CD4-positive, alpha-beta T cell treated with Interleukin-17A for 4 hours (primary cell): ENCODE measurements around the gene KCNC3.

Experiments used
- DNase-seq: peaks from one replicate; pipeline ENCODE4 v3.0.0-alpha.2; 2020; ENCODE audit warnings: mixed read lengths

The KCNC3 gene

DNA sequence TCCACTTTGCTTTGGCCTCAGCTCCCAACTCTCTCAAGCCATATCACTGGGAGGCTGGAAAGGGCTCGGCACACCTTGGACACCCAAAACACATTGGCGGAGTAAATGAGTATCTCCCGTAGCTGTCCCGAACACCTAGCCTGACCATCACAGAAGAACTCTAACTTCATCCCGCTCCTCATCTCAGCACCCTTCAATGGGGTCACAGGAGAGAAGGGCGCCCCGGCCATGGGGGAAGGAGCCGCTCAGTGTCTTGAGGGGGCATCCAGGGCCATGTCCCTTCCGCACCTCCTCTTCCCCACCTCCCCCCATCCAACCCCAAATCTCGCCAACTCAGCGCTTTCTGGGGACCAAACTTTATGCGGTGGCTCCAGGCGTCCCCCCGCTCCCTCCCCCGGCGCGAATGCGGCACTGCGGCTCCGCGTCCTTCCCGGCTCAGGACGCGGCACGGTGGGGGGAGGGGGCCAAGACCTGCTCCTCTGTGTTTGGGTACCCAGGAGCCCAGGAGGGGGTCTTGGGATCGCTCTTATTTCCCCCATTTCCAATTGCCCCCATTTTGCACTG is 3.0 kb downstream of the KCNC3 start:
- no peak for DNase-seq

- DNase-seq = peak; percentile 67
Observed at GRCh38 chr19:50325310-50326100, 3.7 kb downstream of the KCNC3 start.

- DNase-seq = no peak
Observed at GRCh38 chr19:50324331-50324730, 4.8 kb downstream of the KCNC3 start.

DNA sequence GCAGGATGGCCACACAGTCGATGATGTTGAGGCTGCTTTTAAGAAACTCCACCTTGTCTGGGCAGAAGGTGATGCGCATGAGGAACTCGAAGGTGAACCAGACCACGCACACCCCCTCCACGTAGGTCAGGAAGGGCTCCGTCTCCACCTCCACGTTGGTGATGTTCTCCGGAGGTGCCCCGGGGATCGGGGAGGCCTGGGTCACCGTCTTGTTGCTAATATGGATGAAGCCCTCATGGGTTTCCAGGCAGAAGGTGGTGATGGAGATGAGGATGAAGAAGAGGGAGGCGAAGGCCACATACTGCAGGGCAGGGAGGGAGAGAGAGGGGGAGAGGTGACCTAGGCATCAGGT is 5.4 kb downstream of the KCNC3 start:
- DNase-seq = no peak

- DNase-seq = no peak
Observed at GRCh38 chr19:50322931-50323781, 6.0 kb downstream of the KCNC3 start.

GRCh38 chr19:50322234-50322633 is 6.9 kb downstream of the KCNC3 start:
- DNase-seq = no peak

DNA sequence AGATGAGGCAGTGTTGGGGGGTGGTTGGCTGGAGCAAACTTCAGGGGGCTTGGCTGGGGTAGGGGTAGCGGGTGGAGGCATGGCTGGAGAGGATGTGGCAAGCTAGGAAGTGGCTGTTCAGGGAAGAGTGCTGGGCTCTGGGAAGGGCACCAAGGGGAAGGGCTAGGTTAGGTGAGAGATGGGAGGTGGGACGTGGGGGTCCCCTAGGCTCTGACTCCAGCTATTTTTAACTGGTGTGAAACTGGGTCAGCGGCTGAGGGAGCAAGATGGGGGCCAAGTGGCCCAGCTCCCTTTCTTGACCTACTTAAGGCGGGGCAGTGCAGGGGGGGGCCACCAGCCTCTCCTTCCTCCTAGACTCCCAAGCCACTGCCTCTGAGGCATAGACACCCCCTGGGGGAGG is 7.3 kb downstream of the KCNC3 start:
- no peak for DNase-seq

GRCh38 chr19:50320596-50320995 is 8.6 kb downstream of the KCNC3 start:
- DNase-seq = no peak

DNA sequence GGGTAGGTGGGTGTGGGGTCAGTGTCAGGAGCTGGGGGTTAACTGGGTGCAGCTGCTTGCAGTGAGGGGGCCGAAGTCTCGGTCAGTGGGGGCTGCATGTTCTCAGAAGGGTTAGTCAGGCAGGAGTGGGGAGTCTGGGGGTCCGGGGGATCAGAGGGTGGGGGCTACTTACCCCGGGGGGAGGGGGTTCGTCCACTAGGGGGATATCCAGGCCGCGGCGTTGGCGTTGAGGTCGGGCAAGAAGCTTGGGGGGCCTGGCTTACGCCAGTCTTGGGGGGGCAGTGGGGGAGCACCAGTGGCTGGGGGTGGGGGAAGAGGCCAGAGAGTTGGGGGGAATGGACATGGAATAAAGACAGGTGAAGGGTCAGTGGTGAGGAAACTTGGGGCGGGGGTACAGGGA is 9.1 kb downstream of the KCNC3 start:
- no peak for DNase-seq

- no peak for DNase-seq
Observed at GRCh38 chr19:50319156-50319555, 10.0 kb downstream of the KCNC3 start.

- no peak for DNase-seq
Observed at GRCh38 chr19:50318438-50318837, 10.7 kb downstream of the KCNC3 start.

DNA sequence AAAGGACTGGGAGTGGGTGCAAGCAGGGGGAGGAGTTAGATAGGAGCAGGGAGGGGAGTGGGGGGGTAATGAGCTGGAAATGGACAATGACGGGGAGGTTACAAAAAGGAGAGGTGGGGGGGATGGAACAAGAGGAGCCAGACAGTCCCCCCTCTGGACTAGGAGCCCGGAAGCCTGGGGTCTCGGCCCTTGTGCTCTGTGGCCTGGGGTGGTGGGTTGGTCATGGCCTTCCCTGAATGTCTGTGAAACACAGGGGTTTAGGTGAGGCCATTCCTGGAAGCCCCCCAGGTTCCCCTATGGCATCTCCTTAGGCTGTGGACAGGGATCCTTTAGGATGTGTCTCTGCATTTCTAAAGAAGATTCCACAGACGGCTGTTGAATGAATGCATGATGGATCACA is 12.1 kb downstream of the KCNC3 start:
- DNase-seq = no peak

DNA sequence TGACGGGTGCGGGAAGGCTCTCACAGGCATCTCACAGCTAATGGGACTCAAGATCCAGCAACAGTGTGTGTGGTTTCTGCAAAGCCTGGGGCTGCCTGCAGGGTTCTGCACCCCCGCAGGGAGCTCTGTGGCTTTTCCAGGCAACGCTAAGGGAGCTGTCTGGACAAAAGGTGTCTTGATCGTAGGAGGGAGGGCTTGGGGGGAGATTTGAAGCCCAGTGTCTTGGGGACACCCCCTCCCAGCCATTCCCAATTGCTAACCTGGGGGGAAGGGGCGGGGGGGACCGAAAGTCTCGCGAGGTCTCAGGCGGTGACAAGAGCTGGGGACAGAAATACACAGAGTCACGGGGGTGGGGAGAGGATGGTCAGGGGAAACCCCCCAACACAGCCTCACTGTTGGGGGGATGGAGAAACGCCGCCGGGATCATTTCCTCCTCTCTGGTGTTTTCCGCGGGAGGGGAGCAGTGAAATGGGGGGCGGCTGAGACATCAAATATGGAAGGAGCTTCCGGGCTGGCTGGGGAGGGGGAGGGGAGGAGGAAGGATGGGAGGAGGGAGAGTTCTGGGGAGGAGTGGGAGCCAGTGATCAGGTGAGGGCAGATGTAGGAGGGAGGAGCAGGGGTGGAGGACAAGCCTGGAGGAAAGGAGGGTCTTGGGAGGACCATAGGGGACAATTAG is 13.3 kb downstream of the KCNC3 start:
- DNase-seq = no peak

GRCh38 chr19:50314724-50315708 is 14.2 kb downstream of the KCNC3 start:
- DNase-seq = no peak

GRCh38 chr19:50313812-50314536 is 15.2 kb downstream of the KCNC3 start:
- DNase-seq = no peak

GRCh38 chr19:50312967-50313811 is 16.0 kb downstream of the KCNC3 start:
- no peak for DNase-seq

- DNase-seq = no peak
Observed at GRCh38 chr19:50311723-50312635, 17.2 kb downstream of the KCNC3 start.

GRCh38 chr19:50310759-50311465 is 18.3 kb downstream of the KCNC3 start:
- DNase-seq = no peak
